AG20443 (cell line): ENCODE results near the gene GALNTL6.
"Not testable (repeated sequence)": the region's sequence is repeated elsewhere in the genome, so short reads cannot be mapped to it uniquely, and the experiment has no call there.

ENCODE experiments used
- DNase-seq: peaks from one replicate; pipeline ENCODE4 v3.0.0; 2012; ENCODE audit warnings: low spot score, mixed read lengths

Gene GALNTL6

DNA sequence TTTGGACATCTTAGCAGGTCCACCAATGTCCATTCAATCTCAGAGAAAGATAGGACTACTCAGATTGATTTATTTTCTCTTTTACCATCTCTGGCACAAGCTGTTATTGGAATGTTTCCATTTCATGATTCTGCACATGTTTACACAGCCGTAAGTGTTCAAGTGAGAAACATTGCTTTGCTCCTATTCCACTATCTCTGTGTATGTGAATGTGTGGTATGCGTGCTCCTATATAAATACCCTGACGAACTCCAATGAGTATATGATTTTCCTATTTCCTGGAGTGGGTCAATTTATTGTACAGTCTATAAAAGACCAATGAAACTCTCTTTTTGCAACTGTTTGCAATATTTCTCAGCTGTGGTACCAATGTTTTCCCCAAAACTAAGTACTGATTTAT is 1134.4 kb downstream of the GALNTL6 start:
- DNase-seq, result no peak

DNA sequence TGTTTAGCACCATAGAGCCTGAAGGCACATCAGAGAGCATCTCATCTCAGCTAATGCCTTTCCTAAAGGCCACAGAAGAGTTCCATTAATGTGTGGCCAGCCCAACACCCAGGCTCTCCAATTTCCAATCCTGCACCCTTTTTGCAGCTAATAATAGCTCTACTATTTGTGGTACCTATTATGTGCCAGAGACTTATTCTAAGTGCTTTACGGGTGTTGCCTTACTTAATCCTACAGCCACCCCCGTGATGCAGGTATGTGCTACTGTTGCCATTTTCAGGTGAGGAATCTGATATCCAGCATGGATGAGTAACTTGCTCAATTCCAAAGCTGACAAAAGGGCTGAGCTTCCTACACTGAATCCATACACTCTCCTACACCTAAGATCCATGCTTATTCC is 1137.8 kb downstream of the GALNTL6 start:
- DNase-seq, result no peak

DNA sequence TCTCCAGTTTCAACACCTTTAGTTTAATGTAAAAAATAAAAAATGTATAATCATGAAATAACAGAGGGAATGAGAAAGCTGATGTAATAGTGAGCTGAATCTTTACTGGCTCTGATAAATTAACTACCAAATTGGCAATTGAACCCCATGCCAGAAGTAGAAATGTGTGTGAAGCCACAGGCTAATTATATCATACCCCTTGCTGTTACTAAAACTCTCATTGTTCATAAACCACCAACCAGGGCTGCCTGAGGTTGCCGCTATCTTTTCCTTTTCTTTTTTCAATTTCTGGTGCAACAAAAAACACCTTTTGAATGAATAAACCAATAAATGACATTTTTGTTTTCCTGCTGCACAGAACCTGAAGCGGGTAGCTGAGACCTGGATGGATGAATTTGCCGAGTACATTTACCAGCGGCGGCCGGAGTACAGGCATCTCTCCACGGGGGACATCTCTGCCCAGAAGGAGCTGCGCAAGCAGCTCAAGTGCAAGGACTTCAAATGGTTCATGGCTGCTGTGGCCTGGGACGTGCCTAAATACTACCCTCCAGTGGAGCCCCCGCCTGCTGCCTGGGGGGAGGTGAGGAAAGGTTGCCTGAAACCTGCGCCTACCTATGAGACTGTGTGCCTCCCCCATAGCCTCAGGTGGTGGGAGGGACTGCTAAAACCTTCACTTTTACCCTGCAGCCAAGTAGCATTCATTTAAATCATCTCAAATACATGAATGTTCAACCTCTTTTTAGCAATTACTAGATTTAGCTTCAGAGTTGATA is 1138.7 kb downstream of the GALNTL6 start:
- no peak for DNase-seq

DNA sequence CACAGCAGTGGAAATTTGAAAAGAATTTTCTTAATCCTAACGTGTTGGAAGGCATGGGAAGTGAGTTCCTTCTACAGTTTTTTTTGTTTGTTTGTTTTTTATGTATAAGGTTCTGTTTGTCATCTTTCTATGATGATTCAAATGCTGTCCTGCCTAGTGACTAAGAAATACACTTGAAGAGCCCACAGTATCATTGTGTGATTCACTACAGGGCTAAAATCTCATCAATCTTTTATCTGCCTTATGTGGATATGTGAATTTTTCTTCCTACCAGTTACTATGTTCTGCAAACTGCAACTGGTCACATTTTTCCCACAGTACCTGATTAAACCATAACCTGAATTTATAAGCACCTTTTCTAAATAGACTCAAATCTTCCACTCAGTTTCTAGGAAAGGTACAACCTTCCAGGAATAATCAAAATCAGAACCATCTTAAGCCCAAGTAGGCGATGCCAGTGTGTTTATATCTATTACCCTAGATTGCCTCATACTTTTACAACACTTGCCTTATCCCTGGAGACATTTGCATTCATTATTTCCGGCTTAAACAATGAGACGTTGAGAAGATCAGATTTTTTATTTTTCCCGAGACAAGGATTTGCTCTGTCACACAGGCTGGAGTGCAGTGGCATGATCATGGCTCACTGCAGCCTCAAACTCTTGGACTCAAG is 1140.8 kb downstream of the GALNTL6 start:
- DNase-seq, result no peak

DNA sequence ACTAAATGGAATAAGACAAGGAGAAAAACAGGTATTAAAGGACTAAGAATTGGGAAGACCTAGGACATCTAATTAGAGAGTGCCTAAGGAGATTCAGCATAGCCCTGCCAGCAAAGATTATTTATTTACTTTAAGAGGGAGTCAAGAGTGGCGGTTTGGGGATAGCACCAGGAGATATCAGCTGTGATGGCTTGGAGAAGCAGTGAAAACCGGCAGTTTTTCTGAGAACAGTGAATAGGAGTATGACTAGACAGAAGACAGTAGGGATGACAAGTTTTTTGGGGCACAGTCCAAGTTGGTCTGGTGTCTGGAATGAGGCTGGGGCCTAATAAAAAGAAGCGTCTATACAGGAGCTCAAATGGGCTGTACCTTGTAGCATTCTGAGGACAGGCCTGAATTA is 1143.1 kb downstream of the GALNTL6 start:
- DNase-seq, result not testable (repeated sequence)

DNA sequence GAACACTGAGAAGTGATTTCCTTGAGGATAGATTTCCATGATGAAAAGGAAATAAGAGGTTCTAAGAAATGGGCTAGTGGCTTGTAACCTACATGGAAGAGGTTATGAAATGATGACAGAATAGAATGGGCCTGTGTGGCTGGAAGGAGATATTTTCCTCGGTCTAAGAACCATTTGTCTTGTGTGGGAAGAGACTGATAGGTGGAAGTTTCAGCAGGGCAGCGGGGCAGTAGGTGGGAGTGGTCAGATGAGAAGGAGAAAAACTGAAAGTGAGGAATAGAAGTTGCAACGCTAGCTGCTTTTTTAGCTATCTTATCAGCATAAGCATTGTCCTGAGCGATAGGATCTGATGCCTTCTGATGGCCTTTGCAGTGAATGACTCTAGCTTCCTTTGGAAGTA is 1144.0 kb downstream of the GALNTL6 start:
- DNase-seq, result no peak

DNA sequence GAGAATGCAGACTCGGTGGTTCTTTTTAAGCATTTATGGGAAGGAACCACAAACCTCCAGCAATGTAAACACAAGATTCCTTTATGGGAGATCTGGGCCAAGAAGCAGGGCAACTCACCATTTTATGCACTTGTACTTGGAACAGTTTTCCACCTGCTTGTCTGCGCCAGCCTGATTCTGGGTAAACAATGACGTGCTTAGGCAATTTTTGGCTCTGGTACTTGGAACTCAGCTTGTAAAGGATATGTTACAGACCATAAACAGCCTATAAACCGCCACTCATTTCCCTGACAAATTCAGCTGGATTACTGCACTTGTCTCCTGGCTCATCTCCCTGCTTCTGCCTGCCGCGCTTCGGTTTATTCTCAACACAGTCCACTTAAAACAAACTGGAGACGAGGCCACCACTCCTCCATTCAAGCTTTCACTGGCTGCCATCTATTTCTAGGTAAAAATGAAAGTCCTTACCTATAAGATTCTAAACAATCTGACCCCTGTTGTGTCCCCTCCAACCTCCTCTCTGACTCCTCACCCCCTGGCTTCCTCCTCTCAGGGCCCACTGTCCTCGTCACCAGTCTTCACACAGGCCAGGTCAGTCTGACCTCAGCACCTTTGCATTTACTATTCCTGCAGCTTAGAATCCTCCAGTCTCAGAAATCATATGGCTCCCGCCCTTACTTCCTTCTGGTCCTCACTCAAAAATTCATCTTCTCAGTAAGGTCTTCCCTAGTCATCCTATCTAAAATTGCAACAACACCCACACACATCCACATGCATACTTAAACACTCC is 1149.6 kb downstream of the GALNTL6 start:
- DNase-seq, result no peak

DNA sequence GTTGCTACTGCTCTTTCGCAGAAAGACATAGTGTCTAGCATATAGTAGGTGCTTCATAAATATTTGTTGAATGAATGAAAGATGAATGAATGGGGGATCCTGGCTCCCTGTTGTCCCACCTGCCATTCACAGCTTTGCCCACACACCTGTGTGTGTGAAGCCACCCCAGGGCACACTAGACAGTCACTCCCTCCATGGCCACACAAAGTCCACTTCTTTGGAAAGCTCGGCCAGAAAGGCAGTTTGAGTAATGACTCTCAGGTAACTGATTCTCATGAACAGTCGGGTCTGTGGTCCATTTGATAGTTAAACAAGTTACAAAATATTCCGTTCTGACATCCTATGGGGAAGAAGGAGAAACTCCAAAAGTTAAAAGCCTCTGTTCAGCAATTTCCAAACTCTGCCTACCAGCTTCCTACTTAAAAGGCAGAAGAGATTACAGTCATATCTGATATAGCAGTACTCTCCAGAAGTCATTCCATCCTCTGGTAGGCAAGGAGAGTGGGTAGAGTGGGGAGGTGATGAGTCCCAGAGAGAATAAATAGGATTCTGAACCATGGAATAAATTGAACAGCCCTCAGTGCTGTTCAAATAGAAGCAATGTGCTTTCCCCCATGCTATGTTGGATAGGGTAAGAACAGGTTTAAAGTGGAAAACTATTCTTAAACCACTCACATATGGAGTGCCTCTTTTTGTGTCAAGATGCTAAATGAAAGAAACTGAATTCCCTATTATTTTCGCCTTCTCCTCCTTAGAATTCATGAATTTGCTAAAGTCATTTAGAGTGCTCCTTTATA is 1150.5 kb downstream of the GALNTL6 start:
- no peak for DNase-seq

DNA sequence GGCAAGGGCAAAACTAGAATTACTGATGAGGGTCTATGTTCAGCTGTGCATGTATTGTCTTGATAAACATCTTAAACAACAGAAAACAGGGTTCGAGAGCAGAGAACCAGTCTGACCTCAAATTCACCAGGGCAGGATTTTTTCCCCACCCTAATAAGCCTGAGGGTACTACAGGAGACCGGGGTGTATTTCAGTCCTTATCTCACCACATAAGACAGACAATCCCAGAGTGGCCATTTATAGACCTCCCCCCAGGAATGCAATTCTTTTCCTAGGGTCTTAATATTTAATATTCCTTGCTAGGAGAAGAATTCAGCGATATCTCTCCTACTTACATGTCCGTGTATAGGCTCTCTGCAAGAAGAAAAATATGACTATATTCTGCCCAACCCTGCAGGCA is 1157.0 kb downstream of the GALNTL6 start:
- DNase-seq, result not testable (repeated sequence)

DNA sequence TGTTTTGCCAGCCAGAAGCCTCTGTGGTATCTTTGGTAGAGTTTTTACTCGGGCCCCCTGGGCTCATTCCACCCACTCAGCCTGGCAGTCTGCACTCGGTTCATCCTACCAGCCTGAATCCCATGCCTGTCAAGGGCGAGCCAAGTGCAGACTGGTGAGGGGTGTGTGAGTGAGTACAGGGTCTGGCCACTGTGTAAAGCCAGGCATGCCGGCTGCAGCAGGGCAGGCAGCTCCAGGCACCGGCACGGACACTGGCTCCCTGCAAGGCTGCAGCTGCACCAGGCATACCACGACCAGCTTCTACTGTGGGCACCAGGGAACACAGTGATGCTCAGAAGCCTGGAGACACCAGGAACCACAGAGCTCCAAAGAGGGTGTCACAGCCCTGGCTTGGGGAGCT is 1161.4 kb downstream of the GALNTL6 start:
- no peak for DNase-seq

DNA sequence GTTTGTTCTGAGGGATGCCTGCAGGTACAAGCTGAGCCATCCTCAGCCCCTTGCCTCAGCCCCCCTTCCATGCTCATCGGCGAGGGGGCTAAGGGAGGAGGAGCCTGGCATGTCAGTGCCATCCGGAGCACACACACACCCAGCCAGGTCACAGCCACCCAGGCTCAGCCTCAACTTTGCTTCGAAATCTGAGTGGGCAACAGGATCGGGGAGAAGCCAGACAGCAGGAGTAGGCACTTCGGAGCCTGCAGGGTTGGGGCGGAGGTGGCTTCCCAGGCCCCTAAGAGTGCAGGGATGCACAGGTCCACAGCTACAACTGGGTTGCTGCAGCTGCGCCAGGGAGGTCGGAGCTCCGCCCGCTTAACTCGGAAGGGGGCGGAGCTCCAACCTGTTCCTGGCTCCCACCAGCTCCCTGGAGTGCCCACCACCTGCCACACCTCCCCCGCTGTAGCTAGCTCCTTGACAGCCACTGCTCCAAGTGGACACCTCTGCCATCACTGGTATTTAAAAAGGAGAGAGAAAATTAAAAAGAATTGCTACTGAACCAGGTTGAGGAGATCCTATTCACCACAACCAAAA is 1162.5 kb downstream of the GALNTL6 start:
- DNase-seq, result no peak

DNA sequence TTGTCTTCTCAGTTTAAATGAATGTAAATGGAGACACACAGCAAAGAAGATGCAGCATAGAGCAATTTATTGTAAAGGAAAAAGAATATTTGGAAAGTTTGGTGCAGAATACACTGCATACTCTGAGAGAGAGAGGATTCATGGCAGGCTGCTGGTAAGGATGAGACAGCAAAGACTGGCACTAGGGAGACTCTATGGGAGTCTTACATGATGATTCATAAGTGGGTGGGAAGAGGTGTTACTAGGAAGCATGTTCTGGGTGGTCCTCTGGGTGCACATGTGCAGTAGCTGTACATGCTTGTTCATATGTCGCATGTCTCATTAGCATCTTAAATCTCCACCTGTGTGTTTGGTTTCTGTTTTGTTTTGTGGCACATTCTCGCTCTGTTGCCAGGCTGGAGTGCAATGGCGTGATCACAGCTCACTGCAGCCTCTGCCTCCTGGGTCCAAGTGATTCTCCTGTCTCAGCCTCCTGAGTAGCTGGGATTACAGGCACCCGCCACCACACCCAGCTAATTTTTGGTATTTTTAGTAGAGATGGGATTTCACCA is 1164.4 kb downstream of the GALNTL6 start:
- DNase-seq, result not testable (repeated sequence)

DNA sequence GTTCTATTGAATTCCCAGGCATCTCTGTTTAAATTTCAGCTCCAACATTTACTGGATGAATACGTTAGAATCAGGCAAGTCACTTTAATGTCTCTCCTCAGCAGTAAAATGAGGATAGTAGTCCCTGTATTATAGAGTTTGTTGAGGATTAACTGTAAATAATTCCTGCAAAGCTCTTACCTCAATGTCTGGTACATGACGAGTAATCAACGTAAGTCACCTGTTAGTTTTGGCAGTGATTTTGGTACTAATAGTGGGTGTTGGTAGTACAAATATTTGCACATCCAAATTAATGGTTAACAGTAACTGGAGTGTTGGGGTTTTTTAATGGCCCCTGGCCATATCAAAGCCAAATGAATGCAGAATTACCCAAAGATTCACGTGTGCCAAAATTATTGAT is 1165.6 kb downstream of the GALNTL6 start:
- no peak for DNase-seq

DNA sequence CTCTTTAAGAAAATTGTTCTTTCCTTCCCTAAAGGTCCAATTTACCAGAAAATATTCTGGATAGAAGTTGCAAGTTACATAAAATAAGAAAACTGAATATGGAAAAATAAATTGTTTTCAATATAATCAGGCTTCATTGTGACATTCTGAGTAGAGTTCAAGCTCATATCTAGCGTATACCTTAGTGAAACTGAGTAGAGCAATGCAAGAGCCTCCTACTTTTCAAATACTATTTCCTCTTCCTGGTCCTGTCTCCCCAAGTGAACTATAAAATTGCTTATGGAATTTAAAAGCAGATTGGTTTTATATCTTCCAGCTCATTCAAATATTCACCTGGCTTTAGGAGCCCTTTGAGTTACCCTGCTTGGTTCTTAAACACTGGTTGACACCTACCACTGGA is 1166.1 kb downstream of the GALNTL6 start:
- DNase-seq, result no peak

DNA sequence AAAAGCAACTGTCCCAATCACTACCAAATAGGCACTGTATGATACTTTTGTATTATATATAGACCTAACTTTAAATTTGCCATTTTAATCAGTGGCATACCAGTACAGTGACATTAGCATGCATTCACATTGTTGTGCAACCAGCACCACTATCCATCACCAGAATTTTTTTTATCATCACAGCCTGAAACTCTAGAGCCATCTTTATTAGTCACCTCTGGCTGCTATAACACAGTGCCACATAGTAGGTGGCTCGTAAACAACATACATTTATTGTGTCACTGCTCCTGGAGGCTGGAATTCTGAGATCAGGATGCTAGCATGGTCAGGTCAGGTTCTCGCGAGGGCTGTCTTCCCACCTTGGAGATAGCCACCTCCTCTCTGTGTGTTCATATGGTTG is 1167.0 kb downstream of the GALNTL6 start:
- no peak for DNase-seq

DNA sequence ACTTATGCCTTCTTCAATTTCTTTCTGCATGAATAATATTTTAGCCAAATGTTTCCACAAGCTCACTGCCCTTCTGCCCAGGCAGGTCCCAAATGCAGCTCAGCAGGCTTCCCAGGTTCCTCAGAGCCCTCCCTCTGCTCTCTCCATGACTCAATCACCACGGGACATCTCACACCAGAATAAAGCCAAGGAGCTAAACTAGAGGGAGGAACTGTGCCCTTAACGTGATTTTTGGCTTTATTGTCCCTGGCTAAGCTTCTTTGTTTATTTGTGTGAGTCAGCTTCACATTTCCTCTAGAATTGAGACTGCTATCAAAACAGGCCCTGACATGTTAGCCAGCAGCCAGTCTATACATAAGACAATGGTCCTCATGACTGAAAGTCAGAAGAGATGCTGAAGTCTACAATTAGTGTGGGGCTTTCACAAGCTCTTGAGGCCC is 1169.0 kb downstream of the GALNTL6 start:
- DNase-seq, result peak; percentile 39

DNA sequence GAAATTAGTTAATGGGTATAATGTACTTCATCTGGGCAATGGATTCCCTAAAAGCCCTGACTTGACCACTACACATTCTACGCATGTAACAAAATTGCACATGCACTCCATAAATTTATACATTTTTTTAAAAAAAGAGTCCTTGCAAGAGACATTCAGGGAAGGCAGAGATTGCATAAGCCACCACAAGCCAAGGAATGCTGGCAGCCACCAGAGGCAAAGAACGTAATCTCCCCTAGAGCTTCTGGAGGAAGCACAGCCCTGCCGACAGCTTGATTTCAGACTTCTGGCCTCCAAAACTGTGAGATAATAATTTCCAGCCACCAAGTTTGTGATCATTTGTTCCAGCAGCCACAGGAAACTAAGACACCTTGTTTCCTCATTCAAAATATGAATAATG is 1169.8 kb downstream of the GALNTL6 start:
- no peak for DNase-seq

DNA sequence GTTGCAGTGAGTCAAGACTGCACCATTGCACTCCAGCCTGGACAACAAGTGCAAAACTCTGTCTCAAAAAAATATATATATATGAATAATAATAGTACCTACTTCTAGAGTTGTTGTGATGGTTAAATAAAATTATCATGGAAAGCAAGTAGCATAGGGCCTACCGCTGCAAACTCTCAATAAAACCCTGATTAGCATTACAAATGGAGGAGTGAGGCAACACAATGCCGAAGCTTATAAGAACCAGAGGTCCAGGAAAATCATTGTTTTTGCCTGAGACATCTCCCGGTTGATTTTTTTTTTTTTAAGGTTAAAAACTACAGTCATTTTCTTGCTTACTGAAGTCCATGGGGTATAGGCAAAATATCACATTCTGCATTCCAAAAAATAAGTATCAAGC is 1170.4 kb downstream of the GALNTL6 start:
- DNase-seq, result no peak

DNA sequence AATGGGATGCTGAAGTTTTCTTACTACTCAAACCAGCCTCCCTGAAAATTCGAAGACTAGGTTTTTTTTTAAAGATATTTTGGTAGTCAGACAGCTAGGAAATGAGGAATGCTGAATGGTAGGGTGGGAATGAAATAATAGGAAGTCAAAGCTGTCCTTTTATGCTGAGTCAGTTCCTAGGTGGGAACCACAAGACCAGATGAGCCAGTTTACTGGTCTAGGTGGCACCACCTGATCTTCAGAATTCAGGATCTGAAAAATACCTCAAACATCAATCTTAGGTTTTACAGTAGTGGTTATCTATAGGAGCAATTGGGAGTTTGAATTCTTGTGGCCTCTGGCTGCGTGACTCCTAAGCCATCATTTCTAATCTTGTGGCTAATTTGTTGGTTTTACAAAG is 1172.3 kb downstream of the GALNTL6 start:
- no peak for DNase-seq

DNA sequence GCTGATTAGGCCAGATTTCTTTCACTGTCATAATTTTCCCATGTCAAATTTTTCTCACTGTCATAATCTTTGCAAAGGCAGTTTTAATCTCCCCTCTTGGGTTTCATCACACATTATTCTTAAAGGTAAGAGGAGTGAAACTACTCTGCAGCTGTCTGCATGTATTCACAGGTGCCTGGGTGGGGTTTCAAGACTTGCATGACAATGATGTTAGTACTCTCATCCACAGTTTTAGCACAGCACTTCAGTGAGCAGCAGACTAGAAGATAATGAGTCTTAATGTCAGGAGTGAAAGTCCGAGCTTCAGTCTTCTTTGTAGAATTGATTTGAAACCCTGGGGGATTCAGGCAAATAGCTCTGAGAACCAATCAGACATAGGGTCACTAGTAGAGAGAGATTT is 1172.9 kb downstream of the GALNTL6 start:
- no peak for DNase-seq
